Renal cortical epithelial cell (primary cell): ENCODE measurements around the gene ACAA2. TPM values are rescaled to one million over a fixed set of nuclear protein-coding genes. Genes with fewer than 3 reads are reported as not detected.

Experiments
- DNase-seq: peaks from one replicate; pipeline ENCODE4 v3.0.0-alpha.2; 2011; ENCODE audit warnings: low read depth
- total RNA-seq: library from RNA; depleted of rRNA; stranded (reverse); fragments of >200 nt; gene quantifications from 2 replicates; pipeline ENCODE4 v1.2.3, GENCODE V29; 2014

Gene ACAA2
- total RNA-seq, 1 donor from 2014 or later, result 110 TPM

DNA sequence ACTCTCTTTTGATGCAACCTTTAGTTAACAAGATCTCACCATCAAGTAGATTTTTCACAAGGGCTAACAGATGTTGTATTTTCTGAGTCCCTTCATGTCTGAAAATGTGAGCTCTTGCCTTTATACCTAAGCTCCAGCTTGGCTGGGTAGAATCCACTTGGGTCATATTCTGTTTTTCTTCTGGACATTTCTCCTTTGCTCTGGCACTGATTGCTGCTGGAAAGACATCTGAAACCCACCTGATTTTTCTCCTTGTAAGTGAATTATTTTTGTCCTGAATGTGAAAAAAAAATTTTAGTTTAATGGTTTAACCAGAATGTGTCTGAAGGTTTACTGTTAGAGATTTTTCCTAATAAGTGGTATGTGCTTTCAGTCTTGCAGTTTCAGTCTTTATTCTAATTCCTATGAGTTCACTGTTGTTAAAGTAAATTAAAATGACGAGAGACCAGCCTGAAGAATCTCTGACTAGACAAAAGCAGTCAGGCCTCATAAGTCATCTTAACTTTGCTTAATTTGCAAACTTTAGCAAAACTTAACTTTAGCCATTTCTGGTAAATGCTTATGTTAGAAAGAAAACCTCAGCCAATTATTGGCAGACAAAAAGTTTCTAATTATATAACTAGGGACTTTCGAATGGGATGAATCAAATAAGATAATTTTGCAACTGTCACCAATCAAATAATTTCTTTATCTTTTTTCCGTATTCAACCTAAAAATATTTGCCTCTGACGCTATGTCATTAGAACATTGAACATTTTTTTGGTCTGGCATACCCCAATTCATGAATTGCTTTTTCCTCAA, 70.8 kb downstream of the ACAA2 start:
- DNase-seq, result no peak

GRCh38 chr18:49739275-49739674, 74.1 kb downstream of the ACAA2 start:
- no peak for DNase-seq

DNA sequence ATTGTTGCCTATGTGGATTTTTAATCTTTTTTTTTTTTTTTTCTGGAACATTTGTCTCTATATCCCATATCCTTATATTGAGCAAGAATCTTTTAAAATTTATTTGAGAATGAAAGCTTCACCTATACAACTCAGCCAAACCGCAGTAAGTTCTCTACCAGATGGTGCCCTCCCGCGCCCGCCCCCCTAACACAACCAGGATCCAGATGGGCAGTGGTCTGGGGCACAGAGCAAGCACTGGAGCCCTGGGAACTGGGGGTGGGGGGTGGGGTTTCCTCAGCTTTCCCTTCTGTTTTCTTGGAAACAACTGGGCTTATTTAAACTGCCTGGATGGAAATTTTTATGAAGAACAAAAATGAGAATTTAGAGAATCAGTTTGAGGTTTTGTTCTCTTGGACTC, 74.6 kb downstream of the ACAA2 start:
- DNase-seq, result no peak

DNA sequence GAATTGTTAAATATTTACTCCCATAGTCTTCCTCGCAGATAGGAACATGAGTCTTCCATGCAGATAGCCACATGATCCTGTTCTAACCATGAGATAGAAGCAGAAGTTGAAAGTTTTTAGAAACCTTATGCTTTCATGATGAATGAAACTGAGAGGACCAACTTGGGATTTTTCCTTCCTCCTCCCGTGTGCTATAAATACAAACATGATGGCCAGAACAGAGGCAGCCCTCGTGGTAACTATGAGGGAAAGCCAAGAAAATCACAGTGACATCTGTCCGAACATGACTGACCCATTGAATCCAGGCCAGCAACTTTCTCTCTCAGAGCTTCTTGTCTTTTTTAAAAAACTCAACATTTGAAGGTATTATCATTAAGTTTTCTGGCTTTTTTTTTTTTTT, 78.5 kb downstream of the ACAA2 start:
- DNase-seq, result no peak

- no peak for DNase-seq
These were observed 79.3 kb downstream of the ACAA2 start for GRCh38 chr18:49733896-49734585.

DNA sequence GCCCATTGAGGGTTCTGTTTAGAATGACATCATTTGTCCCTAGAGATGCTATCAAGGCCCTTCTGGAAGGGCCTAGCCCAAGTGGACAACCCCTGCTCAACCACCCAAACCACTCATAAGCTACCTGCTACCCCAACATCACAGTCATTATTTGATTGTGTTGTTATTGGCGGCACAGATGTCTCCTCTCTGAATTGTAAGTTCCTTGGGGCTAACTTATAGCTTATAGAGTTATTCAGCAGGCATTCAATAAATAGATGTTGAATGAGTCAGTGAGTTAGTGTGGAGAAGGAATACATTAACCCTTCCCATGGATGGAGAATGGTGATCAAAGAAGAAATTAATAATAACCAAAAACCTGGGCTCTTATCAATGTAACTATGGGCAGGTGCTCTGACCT, 80.0 kb downstream of the ACAA2 start:
- peak; percentile 59 for DNase-seq
